ENCODE results near the gene DNAH6. TPM values are rescaled to one million over a fixed set of nuclear protein-coding genes. Genes with fewer than 3 reads are reported as not detected.

The DNAH6 gene
- total and polyA plus RNA-seq, 2 of the 13 experiments (the other 11 are each of a cell fraction or from before 2014, with no cell fraction given) = 0.01 TPM; not detected in 1

DNA sequence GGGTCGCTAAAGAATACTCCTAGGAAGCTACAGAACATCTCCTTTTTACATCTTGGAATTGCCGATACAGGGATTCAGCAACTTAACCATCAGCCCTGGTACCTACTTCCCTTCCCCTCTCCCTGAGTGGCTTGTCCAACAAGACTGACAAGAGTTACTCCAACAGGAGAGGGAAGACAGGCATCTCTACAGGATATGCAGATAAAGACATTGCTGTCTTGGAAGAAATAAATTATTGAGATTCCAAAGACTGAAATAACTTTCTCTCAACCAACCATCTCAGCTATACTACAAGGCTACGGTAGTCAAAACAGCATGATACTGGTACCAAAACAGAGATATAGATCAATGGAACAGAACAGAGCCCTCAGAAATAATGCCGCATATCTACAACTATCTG, 277.3 kb downstream of the DNAH6 start:
- BruUV-seq (replicated peaks) = no TSS peak
- H3K79me2 ChIP-seq (ENCODE audit: insufficient read depth, low read length) = no peaks in the 10 kb centered on the region
- H3K36me3 ChIP-seq (replicated peaks in 1 of 2; ENCODE audit: control insufficient read depth in 1 of 2, insufficient read depth in 2 of 2, low read length in 2 of 2) = no peaks in the 10 kb centered on the region
- ATAC-seq (no peak), FAIRE-seq (no peak), DNase-seq (ENCODE audit: low spot score) (no peak)
- ChIA-PET CTCF (ENCODE audit: low intra/inter-chr PET ratio, low total read pairs) (no interaction called here), POLR2A (no interaction called here)
- no peaks in the 10 kb centered on the region for H3K4me1 ChIP-seq (ENCODE audit: insufficient read depth, low read length)
- TF ChIP-seq, protein P1, sequence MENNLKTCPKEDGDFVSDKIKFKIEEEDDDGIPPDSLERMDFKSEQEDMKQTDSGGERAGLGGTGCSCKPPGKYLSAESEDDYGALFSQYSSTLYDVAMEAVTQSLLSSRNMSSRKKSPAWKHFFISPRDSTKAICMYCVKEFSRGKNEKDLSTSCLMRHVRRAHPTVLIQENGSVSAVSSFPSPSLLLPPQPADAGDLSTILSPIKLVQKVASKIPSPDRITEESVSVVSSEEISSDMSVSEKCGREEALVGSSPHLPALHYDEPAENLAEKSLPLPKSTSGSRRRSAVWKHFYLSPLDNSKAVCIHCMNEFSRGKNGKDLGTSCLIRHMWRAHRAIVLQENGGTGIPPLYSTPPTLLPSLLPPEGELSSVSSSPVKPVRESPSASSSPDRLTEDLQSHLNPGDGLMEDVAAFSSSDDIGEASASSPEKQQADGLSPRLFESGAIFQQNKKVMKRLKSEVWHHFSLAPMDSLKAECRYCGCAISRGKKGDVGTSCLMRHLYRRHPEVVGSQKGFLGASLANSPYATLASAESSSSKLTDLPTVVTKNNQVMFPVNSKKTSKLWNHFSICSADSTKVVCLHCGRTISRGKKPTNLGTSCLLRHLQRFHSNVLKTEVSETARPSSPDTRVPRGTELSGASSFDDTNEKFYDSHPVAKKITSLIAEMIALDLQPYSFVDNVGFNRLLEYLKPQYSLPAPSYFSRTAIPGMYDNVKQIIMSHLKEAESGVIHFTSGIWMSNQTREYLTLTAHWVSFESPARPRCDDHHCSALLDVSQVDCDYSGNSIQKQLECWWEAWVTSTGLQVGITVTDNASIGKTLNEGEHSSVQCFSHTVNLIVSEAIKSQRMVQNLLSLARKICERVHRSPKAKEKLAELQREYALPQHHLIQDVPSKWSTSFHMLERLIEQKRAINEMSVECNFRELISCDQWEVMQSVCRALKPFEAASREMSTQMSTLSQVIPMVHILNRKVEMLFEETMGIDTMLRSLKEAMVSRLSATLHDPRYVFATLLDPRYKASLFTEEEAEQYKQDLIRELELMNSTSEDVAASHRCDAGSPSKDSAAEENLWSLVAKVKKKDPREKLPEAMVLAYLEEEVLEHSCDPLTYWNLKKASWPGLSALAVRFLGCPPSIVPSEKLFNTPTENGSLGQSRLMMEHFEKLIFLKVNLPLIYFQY (CRISPR knock-in tag; IDR thresholded peaks at IDR 0.05; ENCODE audit: borderline replicate concordance) = no peak
- TF ChIP-seq MAFK (conservative IDR thresholded peaks at IDR 0.05 in 1 of 2, IDR thresholded peaks at IDR 0.05 in 1 of 2; ENCODE audit: low read length in 2 of 2) = peak; percentile 43 to 57; a peak in 3 of 4 replicates
- 0 out of 2 replicates have a peak, but pooled peaks have one; percentile 13 for TF ChIP-seq MAFF (IDR thresholded peaks at IDR 0.05; ENCODE audit: low read depth, low read length)
- no peak overlapping the region for H3K9ac ChIP-seq (ENCODE audit: insufficient read depth, low read depth, low read length)
- intact Hi-C loops (cut with micrococcal nuclease; ENCODE audit: unreplicated experiment) (no loop called here), in situ Hi-C loops (cut with HindIII; ENCODE audit: extremely low pct_ligation_motif_present, low pct_unique_long_range_greater_than_20kb) (no loop called here)
- WGBS (ENCODE audit: low lambda C conversion rate) = 38% methylated on average over 4 of the region's 4 CpGs
- H3K27ac ChIP-seq (ENCODE audit: extremely low read length, insufficient read depth, low read length) = no peak overlapping the region
- no peak overlapping the region for H2AFZ ChIP-seq (ENCODE audit: low read length)
- H3K9me3 ChIP-seq (ENCODE audit: low read length) = no peaks in the 10 kb centered on the region
- no peak overlapping the region for H3K4me2 ChIP-seq (ENCODE audit: low read depth, low read length)
- no peak overlapping the region for H3K4me3 ChIP-seq (replicated peaks in 1 of 3; ENCODE audit: insufficient read depth in 1 of 3, low read depth in 2 of 3, low read length in 3 of 3)
- H3K27me3 ChIP-seq (ENCODE audit: control insufficient read depth in 1 of 2, insufficient read depth in 2 of 2, low read length in 2 of 2) = no peaks in the 10 kb centered on the region
- no peaks in the 10 kb centered on the region; the same call in 1 of the 2 replicates for H4K20me1 ChIP-seq (ENCODE audit: insufficient read depth, low read length)

GRCh38 chr2:84796798-84797197, 280.5 kb downstream of the DNAH6 start:
- no peaks in the 10 kb centered on the region for H3K4me1 ChIP-seq (ENCODE audit: insufficient read depth, low read length)
- BruUV-seq (replicated peaks) = no TSS peak
- ChIA-PET CTCF (ENCODE audit: low intra/inter-chr PET ratio, low total read pairs) (no interaction called here), POLR2A (no interaction called here)
- H3K27ac ChIP-seq (ENCODE audit: extremely low read length, insufficient read depth, low read length) = no peak overlapping the region
- no peaks in the 10 kb centered on the region for H3K9me3 ChIP-seq (ENCODE audit: low read length)
- no peaks in the 10 kb centered on the region for H3K36me3 ChIP-seq (replicated peaks in 1 of 2; ENCODE audit: control insufficient read depth in 1 of 2, insufficient read depth in 2 of 2, low read length in 2 of 2)
- ATAC-seq = no peak
- no peak overlapping the region for H3K9ac ChIP-seq (ENCODE audit: insufficient read depth, low read depth, low read length)
- intact Hi-C loops (cut with micrococcal nuclease; ENCODE audit: unreplicated experiment) = no loop called here
- FAIRE-seq = no peak
- no peak overlapping the region for H3K4me3 ChIP-seq (replicated peaks in 1 of 3; ENCODE audit: insufficient read depth in 1 of 3, low read depth in 2 of 3, low read length in 3 of 3)
- H2AFZ ChIP-seq (ENCODE audit: low read length) = no peak overlapping the region
- H3K4me2 ChIP-seq (ENCODE audit: low read depth, low read length) = no peak overlapping the region
- in situ Hi-C loops (cut with HindIII; ENCODE audit: extremely low pct_ligation_motif_present, low pct_unique_long_range_greater_than_20kb) = no loop called here
- no peaks in the 10 kb centered on the region for H3K27me3 ChIP-seq (ENCODE audit: control insufficient read depth in 1 of 2, insufficient read depth in 2 of 2, low read length in 2 of 2)
- no peak for DNase-seq (ENCODE audit: low spot score)
- H4K20me1 ChIP-seq (ENCODE audit: insufficient read depth, low read length) = no peaks in the 10 kb centered on the region; the same call in 1 of the 2 replicates
- no peaks in the 10 kb centered on the region for H3K79me2 ChIP-seq (ENCODE audit: insufficient read depth, low read length)
- TF ChIP-seq, protein P2, sequence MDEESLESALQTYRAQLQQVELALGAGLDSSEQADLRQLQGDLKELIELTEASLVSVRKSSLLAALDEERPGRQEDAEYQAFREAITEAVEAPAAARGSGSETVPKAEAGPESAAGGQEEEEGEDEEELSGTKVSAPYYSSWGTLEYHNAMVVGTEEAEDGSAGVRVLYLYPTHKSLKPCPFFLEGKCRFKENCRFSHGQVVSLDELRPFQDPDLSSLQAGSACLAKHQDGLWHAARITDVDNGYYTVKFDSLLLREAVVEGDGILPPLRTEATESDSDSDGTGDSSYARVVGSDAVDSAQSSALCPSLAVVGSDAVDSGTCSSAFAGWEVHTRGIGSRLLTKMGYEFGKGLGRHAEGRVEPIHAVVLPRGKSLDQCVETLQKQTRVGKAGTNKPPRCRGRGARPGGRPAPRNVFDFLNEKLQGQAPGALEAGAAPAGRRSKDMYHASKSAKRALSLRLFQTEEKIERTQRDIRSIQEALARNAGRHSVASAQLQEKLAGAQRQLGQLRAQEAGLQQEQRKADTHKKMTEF (CRISPR knock-in tag; IDR thresholded peaks at IDR 0.05) = no peak
